Breast epithelium (tissue), 4 donors: ENCODE data around the gene UBTD1. TPM values are rescaled to one million over a fixed set of nuclear protein-coding genes. Genes with fewer than 3 reads are reported as not detected.
A peak's percentile ranks its signal among the peaks of the same experiment; 100 is the strongest.

Experiments
- DNase-seq, 2 donors: peaks; one replicate each; pipeline ENCODE4 v3.0.0-alpha.2; 2019; ENCODE audit warnings: low spot score in 2 of 2
- H3K27ac ChIP-seq, 2 donors: fragments of 200-600 bp; sonication (generic) in 1 of 2; one replicate each; pipeline ENCODE4 v1.5.1; 2016 to 2019; ENCODE audit warnings: mild to moderate bottlenecking in 1 of 2
- H3K27me3 ChIP-seq, 2 donors: fragments of 200-600 bp; sonication (generic) in 1 of 2; one replicate each; pipeline versions ENCODE4 v1.5.1 to v1.6.0; 2017 to 2019; ENCODE audit warnings: control low read depth in 1 of 2, mild to moderate bottlenecking in 1 of 2
- H3K36me3 ChIP-seq: fragments of 200-600 bp; one replicate; pipeline ENCODE4 v1.5.1; 2019
- H3K4me1 ChIP-seq, 2 donors: fragments of 200-600 bp; sonication (generic); one replicate each; pipeline ENCODE4 v1.5.1; 2016 to 2019; ENCODE audit warnings: control low read depth in 1 of 2
- H3K4me3 ChIP-seq, 3 donors: fragments of 200-600 bp; sonication (generic); 1 replicate in 2 of 3; 2 replicates in 1 of 3; pipeline ENCODE4 v1.5.1; 2016 to 2019; ENCODE audit warnings: mild to moderate bottlenecking in 3 of 3, moderate library complexity in 2 of 3
- H3K9me3 ChIP-seq, 2 donors: fragments of 200-600 bp; sonication (generic) in 1 of 2; one replicate each; pipeline ENCODE4 v1.5.1; 2016 to 2019; ENCODE audit warnings: control low read depth in 1 of 2
- POLR2A ChIP-seq: fragments of 450-650 bp; IDR thresholded peaks from one replicate; pipeline ENCODE4 v1.6.1; 2016; ENCODE audit warnings: antibody characterized with exemption, mild to moderate bottlenecking, moderate library complexity
- POLR2AphosphoS5 ChIP-seq, 3 donors: sonication (generic); formaldehyde crosslinking; IDR thresholded peaks; one replicate each; pipeline ENCODE4 v1.6.1; 2017; ENCODE audit warnings: antibody characterized with exemption in 3 of 3
- intact Hi-C: fragments of 100-400 bp; cut with DNase I; formaldehyde crosslinking; loops from one replicate; pipeline ENCODE4 v1.15.1; 2023; ENCODE audit warnings: low total_unique reads
- total RNA-seq, 3 donors: library from RNA; depleted of rRNA; stranded (reverse); fragments of >200 nt; gene quantifications; one replicate each; pipeline ENCODE4 v1.1.0, GENCODE V29; 2016
- TF ChIP-seq, protein P1 (sequence below), 3 donors: fragments of 450-650 bp; IDR thresholded peaks; one replicate each; pipeline ENCODE4 v1.5.1; 2016 to 2017; ENCODE audit warnings: antibody characterized with exemption in 3 of 3, mild to moderate bottlenecking in 3 of 3, moderate library complexity in 3 of 3

The UBTD1 gene
- total RNA-seq, 3 donors from 2014 or later = 9.9 to 14.7 (median 12.4) TPM

DNA sequence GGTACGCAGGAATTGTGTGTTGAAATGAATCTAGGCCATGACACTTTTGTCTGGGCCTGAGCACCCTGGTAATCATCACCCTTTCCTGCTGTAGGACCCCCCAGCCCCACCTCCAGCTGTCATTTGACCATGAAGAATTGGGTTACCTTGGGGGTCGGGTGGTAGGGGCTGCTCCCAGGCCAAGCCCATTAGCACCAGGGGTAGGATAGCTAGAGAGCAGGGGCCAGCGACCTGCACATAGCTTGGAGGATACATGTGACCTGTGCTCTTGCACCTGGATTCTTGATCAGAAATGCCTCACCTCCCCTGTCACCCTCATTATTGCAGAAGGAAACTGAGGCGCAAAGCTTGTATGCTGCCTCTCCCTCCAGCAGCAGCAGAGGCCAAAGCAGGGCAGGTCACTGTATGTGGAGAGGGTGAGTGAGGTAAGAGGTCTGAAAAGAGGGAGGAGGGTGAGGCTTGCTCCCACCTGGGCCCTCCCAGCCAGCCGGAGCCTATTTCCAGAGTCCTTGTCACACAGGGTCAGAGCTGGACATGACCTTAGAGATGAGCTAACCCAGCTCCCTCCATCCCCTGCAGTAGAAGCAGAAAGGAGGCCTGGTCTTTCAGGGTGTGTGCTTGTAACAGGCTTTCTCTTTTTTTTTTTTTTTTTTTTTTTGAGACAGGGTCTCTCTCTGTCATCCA, 38.6 kb downstream of the UBTD1 start:
- Histone ChIP-seq H3K4me3 (no peak overlapping the region), H3K27ac (no peak overlapping the region), H3K4me1 (peaks cover 1 to 16% of the 10 kb centered on the region in 2 donors), H3K9me3 (no peaks in the 10 kb centered on the region), H3K27me3 (no peaks in the 10 kb centered on the region), H3K36me3 (no peaks in the 10 kb centered on the region)
- no peak for TF ChIP-seq POLR2A
- TF ChIP-seq, protein P1, sequence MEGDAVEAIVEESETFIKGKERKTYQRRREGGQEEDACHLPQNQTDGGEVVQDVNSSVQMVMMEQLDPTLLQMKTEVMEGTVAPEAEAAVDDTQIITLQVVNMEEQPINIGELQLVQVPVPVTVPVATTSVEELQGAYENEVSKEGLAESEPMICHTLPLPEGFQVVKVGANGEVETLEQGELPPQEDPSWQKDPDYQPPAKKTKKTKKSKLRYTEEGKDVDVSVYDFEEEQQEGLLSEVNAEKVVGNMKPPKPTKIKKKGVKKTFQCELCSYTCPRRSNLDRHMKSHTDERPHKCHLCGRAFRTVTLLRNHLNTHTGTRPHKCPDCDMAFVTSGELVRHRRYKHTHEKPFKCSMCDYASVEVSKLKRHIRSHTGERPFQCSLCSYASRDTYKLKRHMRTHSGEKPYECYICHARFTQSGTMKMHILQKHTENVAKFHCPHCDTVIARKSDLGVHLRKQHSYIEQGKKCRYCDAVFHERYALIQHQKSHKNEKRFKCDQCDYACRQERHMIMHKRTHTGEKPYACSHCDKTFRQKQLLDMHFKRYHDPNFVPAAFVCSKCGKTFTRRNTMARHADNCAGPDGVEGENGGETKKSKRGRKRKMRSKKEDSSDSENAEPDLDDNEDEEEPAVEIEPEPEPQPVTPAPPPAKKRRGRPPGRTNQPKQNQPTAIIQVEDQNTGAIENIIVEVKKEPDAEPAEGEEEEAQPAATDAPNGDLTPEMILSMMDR (IDR thresholded peaks at IDR 0.05) = no peak
- no peak for TF ChIP-seq POLR2AphosphoS5 (IDR thresholded peaks at IDR 0.05)
- intact Hi-C loops = no loop called here
- no peak for DNase-seq

DNA sequence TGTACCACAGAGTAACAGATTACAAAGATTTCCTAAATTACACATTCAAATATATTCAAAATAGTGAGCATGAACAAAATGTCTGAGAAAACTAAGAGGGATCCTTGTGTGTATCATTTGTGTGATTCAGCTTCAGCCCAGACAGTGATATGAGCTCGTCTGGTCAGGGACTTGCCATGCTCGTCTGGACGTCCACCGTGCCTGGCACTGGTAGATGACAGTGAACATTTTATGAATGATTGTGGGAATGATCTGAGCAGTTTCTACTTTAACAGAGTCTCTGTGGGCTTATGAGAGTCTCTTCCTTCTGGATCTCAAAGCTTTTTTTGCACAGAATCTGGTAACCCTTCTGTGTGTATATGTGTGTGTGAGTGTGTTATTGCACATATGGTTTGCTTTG, 39.7 kb downstream of the UBTD1 start:
- no peak for DNase-seq
- TF ChIP-seq POLR2A = no peak
- TF ChIP-seq, protein P1 (IDR thresholded peaks at IDR 0.05) = no peak
- TF ChIP-seq POLR2AphosphoS5 (IDR thresholded peaks at IDR 0.05) = no peak
- H3K27me3 ChIP-seq = no peaks in the 10 kb centered on the region
- peak overlapping the region; percentile 83 to 95 for H3K27ac ChIP-seq
- no peaks in the 10 kb centered on the region for H3K9me3 ChIP-seq
- no peak overlapping the region for H3K4me3 ChIP-seq
- intact Hi-C loops = no loop called here
- H3K36me3 ChIP-seq = no peaks in the 10 kb centered on the region
- H3K4me1 ChIP-seq = peaks cover 12 to 23% of the 10 kb centered on the region in 2 donors

DNA sequence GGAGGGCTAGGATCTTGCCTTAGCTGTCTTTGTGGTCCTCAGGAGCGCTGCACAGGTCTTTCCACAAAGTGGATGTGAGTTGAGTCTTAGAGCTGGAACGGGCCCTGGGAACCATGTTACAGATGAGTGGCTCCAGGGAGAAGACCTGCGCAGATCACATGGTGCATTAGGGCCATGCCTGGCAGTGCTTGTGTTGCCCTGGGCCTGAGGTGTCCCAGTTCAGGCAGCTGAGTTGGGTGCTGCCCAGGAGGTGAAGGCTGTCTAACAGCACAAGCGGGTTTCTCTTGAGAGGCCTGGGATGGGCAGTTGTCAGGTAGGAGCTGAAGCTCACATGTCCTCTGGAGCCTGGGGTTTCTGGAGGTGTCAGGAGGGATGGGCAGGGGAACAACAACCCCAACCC, 40.1 kb downstream of the UBTD1 start:
- Histone ChIP-seq H3K27me3 (no peaks in the 10 kb centered on the region), H3K27ac (peak overlapping the region; percentile 83 to 95), H3K4me1 (peaks cover 14 to 23% of the 10 kb centered on the region in 2 donors), H3K4me3 (no peak overlapping the region), H3K9me3 (no peaks in the 10 kb centered on the region), H3K36me3 (no peaks in the 10 kb centered on the region)
- TF ChIP-seq POLR2A (no peak), POLR2AphosphoS5 (IDR thresholded peaks at IDR 0.05) (no peak)
- TF ChIP-seq, protein P1 (IDR thresholded peaks at IDR 0.05) = no peak
- intact Hi-C loops = no loop called here
- peak; percentile 75 to 77 for DNase-seq

DNA sequence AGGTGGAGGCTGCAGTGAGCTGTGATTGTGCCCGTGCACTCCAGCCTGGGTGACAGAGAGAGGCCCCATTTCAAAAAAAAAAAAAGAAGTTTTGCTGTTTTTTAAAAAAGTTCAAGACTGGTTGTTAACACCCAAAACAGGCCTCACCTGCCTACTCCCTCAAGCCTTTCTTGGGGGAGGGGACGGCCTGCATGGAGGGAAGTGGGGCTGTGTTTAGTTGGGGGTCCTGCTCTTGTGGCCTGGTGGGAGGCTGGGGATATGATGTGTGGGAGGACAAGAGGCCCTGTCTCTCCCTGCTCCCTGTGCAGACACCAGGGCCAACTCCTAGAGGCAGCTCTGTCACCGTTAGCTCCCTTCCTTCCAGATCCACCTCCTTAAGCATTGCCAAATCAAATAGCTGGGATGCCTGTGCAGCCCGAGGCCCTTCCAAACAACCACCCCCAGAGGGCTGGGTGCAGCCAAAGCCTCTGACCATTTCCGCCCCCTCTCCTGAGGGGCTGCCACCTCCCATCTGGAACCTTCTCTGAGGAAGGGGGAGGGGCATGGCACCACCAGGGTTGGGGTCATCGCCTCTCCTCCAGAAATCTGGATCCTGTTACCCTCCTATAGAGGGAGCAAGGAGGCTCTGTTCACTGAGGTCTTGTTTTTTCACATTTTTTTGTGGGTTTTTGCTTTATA, 40.9 kb downstream of the UBTD1 start:
- Histone ChIP-seq H3K27ac (peak overlapping the region; percentile 83 to 95), H3K27me3 (no peaks in the 10 kb centered on the region), H3K4me1 (peaks cover 14 to 23% of the 10 kb centered on the region in 2 donors), H3K4me3 (no peak overlapping the region), H3K36me3 (no peaks in the 10 kb centered on the region), H3K9me3 (no peaks in the 10 kb centered on the region)
- intact Hi-C loops = loop anchor here (10.0 kb wide), 1 partner anchor 75 kb away; no protein-coding TSS in a partner anchor
- TF ChIP-seq, protein P1 (IDR thresholded peaks at IDR 0.05) = no peak
- peak in 1 of 3 donors; percentile 43 for TF ChIP-seq POLR2AphosphoS5 (IDR thresholded peaks at IDR 0.05)
- DNase-seq = no peak
